GM18508 (cell line): ENCODE data around the gene SPRR4.
A peak's percentile ranks its signal among the peaks of the same experiment; 100 is the strongest.

ENCODE experiments used
- ATAC-seq: cut with Tn5 transposase; IDR thresholded peaks from one replicate; pipeline ENCODE4 v1.9.1; 2021; ENCODE audit warnings: moderate number of reproducible peaks; ENCODE audit not compliant: insufficient read depth, unreplicated experiment

SPRR4 gene

DNA sequence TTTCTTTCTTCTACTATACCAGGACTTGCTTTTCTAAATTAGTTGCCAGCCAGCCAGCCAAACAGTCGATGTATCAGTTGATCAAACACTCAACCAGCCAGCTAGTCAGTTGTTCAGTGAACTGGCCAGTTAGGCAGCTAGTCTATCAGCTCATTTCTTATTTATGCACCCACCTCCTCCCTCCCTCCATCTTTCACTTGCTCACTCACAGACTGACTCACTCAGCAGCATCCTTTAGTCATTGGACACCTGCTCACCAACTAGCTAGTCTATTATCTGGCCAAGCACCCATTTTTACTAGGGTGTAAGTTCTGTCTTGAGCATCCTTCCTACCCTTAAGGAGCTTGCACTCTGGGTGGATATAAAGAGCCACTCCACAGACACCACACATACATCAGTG, 5.9 kb upstream of the SPRR4 start:
- no peak for ATAC-seq

DNA sequence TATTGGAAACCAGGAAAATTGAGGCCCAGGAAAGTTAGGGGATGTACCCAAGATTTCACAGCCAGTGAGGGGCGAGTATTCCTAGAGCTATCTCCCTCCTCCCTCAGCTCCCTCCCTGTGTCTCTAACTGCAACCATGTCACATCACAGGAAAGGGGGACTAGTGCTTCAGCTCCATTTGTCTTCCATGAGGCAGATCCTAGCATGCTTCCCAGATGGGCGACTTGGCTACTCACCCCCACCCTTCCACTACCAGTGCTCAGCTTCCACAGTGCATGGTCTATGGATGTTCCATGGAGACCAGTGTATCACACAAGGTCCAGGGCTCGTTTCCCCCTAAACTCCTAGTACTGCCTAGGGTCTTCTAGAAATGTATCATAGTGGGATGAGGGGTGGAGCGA, 4.6 kb upstream of the SPRR4 start:
- ATAC-seq, result no peak

DNA sequence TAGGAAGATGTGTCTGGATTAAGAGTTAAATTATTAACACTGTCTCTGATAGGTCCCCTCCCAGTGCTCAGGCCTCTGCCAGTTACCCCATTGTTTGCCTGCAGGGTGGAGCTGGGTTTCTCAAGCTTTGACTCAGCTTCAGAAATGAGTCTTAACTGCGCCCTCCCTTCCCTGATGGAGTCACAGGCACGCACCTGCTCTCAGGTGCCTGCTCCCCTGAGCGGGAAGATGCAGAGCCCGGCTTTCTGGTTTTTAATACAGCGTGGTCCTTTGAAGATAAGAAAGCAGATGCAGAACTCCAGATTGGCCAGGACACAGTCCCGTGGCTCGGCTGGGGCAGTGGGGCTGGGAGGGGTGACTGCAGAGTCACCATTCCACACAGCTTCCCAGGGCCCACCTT, 3.2 kb upstream of the SPRR4 start:
- ATAC-seq, result no peak

DNA sequence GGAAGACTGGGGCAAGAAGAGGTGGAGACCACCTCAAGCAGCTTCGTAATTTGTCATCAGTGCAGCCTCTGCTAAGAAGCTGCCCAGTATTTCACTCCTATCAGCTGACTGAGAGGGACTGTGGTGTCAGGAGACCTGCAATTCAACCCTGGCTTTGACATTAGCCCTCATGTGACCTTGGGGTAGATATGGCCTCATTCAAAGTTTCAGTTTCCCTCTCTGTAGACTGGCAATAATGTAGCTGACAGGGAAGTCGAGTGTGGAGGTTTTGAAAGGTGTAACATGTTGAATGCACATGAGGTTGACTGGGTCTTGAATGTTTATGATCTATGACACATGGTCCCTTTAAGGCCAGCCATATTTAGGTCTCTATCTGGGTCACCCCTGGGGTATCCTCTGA, 2.2 kb upstream of the SPRR4 start:
- ATAC-seq, result peak; percentile 92

DNA sequence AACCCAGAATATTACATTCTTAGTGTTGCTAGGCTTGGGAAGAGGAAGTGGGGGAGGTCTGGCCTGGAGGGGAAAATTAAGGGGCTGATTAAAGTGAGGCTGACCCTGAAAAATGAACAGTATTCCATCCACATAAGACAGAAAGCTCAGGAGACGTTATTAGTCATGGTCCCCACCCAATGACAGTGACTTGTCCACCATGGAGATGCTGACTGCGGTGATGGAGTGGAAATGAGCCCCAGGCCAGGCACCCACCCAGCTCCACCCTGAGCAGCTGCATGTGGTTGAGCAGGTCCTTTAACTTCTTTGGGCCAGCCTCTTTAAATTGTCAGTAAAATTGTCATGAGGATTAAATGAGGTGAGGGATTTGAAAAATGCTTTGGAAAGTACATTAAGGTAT, 1.4 kb upstream of the SPRR4 start:
- no peak for ATAC-seq

DNA sequence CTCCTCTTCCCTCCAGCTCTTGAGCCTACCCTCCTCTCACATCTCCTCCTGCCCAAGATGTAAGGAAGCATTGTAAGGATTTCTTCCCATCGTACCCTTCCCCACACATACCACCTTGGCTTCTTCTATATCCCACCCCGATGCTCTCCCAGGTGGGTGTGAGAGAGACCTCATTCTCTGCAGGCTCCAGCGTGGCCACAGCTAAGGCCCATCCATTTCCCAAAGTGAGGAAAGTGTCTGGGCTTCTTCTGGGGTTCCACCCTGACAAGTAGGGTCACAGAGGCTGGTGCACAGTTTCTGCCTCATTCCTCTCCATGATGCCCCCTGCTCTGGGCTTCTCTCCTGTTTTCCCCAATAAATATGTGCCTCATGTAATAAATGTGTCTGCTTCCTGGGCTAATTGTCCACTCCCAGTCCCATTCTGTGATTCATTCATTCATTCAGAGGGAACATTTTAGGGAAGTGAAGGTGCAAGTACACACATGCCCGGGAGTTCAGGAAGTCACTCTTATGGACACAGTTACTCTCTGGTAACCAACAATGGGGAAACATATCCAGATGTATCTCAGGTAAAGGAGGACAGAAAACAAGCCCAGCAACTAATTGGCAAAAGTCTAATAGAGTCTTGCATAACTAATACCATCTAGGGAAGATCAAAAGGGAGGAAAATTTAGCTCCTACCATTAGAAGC, 1.9 kb downstream of the SPRR4 start:
- ATAC-seq, result no peak

DNA sequence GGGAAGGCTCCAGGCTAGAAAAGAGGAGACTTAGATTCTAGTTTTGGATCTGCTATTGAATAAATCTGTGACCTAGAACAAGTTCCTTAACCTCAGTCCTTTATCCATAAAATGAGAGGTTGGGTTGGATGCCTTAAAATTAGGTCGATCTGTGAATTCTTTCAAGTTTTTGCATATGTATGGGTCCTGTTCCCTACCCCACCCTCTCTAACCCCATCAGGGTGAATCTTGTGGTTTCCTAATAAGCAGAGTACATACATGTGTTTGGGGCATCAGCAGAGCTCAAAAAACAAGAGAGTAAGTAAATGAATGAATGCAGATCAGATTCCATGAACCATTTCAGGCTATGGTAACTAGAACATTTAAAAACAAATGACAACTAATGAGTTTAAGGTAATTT, 6.2 kb downstream of the SPRR4 start:
- no peak for ATAC-seq

DNA sequence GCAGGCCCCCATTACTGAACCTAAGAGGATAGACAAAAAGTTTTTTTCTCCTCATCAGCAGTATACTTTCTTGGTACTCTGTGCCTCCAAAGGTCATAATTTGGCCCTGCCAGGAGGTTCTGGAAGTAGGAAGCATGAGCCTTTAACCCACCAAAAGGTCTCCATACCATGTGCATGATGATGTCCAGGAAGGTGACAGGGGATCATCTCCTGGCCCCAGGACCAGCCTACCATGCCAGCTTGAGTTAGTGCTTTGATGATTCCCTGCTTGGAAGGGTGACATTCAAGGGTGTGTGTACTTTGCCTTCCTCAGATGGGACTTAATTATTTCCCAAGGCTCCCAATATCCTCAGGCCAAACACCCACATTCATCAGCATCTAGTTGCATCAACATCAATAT, 7.2 kb downstream of the SPRR4 start:
- ATAC-seq, result no peak

DNA sequence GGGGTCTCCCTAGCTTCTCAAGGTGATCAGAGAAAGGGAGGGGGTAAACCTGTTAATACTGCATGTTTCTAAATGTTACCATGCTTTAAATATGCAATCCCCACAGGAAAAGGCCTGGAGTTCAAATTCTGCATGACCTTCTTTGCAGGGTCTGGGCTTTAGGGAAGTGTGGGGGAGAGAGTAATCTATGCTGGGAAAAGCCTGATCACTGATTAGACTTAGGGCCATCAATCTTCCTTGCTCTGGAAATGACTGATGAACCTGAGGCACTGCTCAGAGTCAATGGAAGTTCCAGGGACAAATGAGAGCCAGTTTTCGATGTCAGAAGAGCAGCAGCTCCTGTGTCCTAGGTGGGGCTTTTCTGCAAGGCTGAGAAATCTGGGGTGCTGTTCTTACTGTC, 10.2 kb downstream of the SPRR4 start:
- no peak for ATAC-seq

DNA sequence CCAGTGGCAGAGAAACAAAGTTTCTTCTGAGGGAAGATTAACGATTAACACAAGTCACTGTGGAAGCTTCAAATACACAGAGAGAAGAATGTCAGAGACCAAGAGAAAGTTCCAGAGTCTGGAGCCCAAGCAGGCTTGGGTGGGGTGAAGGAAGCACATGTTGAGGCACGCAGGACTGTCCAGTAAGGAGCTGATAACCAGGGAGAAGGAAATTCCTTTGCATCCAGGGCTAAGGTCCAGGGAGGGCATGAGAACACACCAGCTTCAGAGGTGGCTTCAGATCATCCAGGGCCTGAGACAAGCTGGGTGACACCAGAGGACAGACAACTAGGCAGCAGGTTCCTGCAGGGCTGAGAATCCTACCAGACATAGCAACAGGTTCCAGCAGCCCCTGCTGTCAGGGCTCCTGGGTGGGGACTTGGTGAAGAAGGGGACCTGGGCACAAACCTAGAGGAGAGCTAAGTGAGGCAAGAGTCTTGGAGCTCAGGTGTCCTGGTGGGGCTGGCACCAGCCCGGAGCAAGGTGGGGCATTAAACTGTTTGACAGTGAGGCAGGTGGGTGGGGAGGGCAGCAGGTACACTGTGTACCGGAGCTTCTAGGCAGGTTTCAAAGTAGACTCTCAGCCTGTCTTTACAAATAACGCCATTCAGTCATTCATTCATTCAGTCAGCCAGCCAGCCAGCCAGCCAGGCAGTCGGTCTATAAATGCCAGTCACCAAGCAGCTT, 10.9 kb downstream of the SPRR4 start:
- ATAC-seq, result no peak

DNA sequence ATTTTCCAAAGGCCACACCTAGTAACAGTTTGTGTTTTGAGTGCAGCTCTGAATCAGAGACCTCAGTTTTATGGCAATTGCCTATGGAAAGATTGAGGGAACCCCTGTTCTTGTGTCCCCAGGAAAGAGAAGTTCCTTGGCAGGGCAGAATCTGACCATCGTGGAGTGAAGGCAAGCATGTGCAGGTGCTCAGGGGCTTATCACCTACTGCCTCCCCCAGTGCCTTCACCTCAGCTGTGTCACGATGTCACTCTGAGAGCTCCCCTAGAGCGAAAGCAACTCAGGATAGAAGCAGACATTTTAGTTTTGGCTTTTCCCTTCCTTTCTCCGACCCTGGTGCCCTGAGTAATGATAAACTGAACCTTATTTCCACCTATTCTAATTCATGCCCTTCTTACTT, 11.6 kb downstream of the SPRR4 start:
- no peak for ATAC-seq

DNA sequence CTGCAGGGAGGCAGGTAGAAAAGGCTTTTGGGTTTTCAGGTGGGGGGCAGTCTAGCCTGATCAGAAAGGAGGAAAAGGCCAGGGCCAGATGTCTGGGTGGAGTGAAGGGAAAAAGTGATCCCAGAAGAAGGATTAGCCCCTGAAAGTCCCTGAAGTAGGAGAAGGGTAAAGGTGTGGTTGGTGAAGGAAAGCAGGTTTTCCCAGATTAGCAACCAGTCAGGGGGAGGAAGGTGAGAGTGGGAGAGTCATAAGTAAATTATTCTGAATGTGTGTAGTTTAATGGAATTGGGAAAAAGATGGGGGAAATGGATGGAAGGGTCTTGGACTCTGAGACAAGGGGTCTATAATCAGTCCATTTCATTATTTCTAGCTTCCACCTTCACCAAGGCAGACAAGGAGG, 12.8 kb downstream of the SPRR4 start:
- no peak for ATAC-seq

DNA sequence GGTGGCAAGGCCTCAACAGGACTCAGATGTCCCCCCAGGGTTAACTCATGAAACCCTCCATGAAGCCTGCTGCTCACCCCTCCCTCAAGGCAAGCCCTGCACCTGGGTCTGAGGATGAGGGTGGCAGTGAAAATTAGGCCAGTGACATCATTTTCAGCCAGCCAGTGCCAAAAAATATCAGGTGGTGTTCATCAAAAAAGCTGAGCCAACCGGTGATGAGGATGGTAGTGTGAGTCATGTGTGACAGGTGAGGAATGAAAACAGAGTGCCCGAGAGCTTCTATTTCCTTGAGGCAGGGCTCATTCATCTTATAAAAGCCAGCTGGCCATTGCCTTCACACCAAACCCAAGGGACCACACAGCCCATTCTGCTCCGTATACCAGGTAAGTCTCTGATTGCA, 13.3 kb downstream of the SPRR4 start, which contains the start of gene SPRR1A:
SPRR1A (plus strand) TSS at position 339 of the 400 bp plus-strand sequence. CDS start 1,150 bp downstream, outside the sequence.
- no peak for ATAC-seq

DNA sequence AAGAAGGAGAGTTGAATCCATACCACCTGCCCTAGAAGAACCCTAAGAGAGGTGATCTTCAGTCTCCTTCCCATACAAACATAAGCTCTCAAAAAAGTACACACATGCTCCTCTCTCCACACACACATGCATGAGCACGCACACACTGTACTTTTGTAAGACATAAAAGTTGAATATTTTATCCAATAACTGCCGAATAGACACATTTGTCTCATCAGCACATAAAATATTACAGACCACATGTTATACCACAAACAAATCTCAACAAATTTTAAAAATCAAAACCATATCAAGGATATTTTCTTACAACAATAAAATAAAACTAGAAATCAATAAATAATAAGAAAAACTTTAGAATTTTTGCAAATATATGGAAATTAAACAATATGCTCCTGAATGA, 16.1 kb downstream of the SPRR4 start:
- no peak for ATAC-seq

DNA sequence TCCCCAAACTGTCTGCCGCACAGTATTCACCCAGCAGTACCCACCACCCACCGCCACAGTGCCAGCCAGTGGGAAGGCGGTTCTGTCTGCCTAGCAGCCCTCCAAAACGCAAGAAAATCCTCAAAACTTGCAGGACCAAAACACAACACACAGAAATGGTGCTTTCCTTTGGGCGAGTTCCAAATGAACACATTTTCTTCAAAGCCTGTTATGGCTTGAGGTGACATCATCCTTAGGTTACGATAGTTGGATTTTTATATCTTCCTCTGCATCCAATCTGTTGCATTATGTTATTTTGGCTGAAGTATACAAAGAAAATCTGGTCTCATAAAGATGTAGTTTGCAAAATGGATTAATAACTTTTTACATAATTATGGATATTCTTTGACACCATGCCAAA, 22.7 kb downstream of the SPRR4 start:
- ATAC-seq, result no peak

DNA sequence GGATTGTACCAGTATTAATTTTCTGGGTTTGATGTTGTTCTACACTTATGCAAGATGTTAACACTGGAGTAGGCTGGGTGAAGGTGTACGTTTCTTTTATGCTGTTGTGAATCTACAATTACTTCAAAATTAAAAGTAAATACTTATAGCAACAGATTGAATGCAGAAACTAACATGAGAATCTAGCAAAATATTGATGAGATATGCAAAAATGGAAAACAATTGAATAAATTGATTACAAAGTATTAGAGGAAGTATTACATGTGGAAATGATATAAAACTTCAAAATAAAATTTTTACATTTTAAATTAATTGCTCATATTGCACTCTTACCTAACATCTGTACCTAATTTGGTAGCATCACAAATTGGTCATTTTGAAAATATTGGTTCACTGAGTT, 25.4 kb downstream of the SPRR4 start:
- ATAC-seq, result no peak

DNA sequence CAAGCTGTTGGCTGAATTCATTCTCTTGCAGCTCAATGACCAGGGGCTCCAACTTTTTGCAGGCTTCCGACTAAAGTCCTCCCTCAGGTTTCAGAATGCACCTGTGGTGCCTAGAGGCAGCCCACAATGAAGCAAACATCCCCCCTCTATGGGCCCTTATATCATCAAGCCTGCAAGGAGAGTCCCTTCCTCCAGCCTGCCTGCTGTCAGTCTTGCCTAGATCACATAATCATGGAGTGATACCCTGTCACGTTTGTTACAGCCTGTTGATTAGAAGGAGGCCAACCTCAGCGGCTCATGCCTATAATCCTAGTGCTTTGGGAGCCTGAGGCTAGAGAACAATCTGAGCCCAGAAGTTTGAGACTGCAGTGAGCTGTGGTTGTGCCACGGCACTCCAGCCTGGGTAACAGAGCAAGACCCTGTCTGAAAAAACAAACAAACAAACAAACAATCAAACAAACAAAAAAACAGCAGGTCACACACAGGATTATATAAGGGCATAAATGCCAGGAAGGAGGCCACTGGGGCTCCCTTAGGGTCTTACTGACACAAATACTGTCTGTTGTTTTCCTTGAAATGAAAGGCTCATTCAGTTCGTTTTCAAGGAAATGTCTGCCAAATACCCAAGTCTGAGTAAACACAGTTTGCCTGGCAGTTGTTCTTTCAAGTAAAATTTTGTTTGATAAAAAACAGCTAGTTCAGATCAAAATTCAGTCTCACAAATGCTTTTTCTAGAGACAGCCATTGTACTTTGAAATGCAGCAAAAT, 26.4 kb downstream of the SPRR4 start:
- ATAC-seq, result no peak

DNA sequence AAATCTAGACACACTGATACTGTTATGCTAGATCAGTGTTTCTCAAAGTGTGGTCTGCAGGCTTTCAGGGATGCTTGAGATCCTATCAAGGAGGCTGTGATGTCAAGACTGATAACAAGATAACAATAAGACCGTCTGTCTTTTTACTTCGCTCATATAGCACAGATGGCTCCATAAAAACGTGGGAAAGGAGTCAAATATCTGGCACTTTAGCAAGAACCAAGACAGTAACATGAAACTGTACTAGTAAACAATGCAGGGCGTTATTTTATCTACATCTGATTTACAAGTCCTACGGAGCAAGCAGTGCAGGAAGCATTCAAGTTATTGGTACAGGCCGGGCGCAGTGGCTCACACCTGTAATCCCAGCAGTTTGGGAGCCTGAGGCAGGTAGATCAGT, 27.5 kb downstream of the SPRR4 start:
- ATAC-seq, result no peak

DNA sequence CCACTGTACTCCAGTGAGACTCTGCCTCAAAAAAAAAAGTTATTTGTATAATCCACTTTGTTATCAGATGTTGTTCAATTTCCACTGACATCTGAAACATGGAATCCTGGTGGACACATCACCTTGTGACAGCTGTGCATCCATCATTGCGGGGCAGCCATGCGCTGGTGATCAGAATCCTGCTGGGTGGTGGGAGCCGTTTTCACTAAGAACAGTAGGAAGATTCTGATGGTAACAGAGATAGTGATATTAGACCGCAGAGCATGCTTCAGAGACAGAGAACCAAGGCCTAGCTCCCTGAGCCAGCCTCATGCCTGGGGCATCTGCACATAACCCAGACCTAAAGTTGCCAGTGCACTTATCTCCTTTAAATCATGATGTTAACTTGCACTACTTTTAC, 28.0 kb downstream of the SPRR4 start:
- no peak for ATAC-seq

DNA sequence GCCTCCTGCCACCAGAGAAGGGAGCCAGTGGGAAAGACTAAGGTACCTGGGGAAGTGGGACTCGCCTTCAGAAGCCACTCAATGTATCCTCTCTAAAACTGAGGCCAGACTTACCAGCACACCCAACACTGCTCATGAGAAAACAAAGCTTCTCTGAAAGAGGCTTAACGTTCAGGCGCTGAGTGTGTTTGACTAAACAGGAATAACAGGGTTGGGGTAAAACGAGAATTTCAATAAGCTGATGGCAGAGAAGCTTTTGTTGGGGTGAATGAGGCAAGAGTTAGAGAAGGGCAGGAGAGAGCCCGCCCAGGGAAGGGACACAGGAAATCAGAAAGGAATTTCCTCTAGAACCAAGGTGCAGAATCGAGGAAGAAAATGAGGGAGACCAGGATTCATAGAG, 29.4 kb downstream of the SPRR4 start:
- ATAC-seq, result no peak

DNA sequence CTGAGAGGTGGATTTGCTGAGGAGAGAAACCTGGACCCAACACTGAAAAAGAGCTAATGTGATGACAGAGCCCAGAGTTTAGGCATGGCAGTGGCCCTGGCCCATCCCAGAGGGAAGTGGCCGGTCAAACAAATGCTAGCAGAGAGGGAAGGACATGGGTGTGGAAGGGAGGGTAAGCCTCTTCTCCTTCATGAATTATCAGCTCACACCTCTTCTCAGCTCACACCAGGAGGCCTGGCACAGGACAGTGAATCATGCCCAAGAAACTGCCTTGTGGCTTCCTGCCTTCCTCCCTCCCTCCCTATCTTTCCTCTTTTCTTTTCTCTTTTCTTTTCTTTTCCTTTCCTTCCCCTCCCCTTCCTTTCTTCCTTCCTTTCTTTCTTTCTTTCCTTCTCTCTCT, 29.8 kb downstream of the SPRR4 start:
- ATAC-seq, result no peak
